HG02759 (cell line): ENCODE measurements around the gene CYBRD1.
"Not testable (repeated sequence)": the region's sequence is repeated elsewhere in the genome, so short reads cannot be mapped to it uniquely, and the experiment has no call there.

Experiments
- ATAC-seq: cut with Tn5 transposase; IDR thresholded peaks from one replicate; pipeline ENCODE4 v1.9.1; 2021; ENCODE audit warnings: mild to moderate bottlenecking, moderate library complexity; ENCODE audit not compliant: unreplicated experiment

CYBRD1 gene, protein sequence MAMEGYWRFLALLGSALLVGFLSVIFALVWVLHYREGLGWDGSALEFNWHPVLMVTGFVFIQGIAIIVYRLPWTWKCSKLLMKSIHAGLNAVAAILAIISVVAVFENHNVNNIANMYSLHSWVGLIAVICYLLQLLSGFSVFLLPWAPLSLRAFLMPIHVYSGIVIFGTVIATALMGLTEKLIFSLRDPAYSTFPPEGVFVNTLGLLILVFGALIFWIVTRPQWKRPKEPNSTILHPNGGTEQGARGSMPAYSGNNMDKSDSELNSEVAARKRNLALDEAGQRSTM

DNA sequence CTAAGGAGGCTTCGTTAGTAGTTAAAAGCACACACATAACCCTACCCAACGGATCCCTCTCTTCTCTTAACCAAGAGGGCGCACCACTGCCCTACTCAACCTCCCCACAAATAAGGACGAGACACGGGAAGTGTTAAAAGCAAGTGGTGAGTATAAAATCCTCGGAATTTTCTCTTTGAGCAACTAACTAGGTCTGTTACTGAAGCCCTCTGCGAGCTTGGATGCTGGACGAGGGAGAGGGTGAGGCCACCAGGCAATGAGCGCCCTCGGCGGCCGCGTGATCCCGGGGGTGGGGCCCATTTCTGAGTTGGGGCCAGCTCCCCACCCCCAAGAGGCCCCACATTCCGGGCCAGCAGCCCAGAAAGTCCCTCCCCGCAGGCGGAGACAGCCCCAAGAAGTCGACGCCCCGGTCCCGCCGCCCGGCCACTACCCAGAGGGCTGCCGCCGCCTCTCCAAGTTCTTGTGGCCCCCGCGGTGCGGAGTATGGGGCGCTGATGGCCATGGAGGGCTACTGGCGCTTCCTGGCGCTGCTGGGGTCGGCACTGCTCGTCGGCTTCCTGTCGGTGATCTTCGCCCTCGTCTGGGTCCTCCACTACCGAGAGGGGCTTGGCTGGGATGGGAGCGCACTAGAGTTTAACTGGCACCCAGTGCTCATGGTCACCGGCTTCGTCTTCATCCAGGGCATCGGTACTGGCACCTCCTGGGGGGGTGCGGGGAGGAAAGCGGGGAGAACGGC lies at the start of gene CYBRD1:
Gene CYBRD1, plus strand, starts transcription at position 423 of the 736 bp plus-strand sequence. Its CDS starts 72 bp downstream, at position 495.
- ATAC-seq = peak; percentile 46

DNA sequence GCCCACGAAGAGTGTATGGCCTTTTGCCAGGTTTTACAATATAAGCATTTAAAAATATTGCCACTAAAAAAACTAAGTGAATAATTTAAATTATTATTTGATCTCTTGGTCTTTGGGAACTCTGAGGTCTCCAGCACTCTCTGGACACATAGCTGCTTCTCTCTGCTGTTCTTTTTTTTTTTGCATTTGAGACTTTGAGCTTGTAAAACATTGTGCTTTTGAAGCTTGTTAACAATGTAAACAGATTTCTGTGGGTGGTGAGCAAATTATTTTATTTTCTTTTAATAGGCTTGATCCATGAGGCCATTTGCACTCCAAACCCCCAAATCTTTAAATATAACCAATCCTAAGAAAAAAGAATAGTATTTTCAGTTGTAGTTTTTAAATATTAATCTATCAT lies 46.3 kb upstream of the CYBRD1 start:
- no peak for ATAC-seq

DNA sequence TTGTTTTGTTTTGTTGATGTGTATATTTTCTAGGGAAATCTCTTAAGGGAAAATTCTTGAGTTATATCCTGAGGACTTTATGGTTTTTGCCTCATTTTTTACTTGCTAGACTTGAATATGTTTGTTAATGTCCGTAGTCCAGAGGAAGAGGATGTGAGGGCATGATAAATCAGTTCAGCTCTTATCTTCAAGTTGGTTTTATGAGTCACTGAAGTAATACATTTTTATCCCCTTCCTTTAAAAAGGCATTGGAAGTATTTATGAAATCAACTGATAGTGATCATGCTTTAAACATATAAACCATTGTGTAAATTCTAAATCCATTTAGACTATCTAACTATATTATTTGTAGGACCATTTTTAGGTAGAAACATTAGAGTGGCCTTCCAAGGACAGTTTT lies 43.9 kb upstream of the CYBRD1 start:
- no peak for ATAC-seq

DNA sequence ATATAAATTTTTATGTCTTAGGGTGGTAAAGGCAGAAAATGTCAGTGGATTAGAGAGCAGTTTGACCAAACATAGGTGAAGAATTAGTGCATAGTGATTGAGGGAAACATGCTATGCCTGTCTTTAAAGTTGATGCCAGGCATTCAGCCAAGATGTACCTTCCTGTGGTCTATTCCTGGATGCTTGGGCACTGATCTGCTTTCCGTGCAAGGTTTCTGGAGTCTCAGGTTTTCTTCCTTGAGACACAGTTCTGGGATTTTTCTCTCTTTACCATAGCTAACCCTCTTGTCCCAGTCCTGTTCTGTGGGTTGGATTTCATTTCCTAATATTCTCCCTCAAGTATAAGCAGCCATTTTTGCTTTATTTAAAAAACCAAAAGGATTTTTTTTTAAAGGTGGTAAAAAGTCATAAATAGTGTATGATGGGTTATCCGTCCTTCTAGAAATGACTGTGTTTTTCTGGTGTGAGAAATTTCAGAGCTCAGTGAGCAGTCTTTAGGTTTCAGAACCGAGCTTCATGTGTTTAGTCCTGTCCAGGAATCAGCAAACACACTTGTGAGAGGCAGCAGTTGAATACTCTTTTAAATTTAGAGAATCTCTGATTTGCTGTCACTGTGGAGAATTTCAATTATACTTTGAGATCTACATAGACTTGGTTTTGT lies 43.0 kb upstream of the CYBRD1 start:
- ATAC-seq = no peak

DNA sequence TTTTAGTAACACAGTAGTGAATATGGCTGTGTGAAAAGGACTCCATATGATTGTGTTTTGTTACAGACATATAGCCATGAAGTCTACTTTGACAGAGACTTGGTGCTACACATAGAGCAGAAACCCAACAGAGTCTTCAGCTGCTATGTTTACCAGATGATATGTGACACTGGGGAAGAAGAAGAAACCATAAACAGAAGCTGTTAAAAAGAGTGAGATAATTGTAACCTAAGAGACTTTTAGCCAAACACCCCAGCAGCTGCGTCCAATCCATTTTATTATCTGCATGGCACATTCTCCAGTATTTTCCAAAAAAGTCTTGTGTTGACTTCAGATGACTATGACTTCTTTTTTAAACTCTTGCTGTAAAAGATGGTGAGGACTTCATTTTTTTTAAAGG lies 41.4 kb upstream of the CYBRD1 start:
- no peak for ATAC-seq

DNA sequence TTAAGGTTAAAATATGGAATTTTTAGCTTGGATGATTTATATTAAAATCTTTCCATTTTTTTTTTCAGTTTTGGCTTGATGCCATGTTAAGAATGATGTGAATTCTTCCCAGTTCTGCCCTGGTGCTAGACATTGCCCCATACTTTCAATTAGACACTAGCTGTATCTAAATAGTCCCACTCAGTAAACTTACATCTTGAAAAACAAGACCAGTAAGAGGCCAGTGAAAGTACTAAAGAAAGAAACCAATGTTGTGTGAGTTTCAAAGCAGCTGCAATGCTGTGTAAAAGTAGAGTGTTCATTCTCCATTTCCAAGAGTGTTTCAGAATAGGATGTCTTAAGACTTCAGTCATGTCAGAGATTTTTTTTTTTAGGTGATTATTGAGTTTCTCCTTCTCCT lies 40.0 kb upstream of the CYBRD1 start:
- no peak for ATAC-seq

DNA sequence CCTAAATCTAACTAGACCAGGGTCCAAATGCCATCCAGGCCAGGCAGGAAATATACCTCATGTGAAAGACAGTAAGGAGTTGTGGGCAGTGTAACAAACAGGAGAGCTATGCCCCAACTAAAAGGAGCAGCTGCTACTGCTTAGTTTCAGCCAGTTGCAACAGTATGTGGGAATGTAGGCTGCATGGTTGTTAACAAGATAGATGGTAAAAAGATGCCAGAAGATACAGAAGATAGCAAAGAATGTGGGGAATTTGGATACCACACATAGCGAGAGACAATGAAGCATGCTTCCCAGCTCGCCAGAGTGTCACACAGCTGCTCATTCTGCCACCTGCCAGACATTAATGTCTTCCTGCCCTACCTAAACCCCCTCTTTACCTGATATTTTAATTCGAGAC lies 39.4 kb upstream of the CYBRD1 start:
- ATAC-seq = no peak

DNA sequence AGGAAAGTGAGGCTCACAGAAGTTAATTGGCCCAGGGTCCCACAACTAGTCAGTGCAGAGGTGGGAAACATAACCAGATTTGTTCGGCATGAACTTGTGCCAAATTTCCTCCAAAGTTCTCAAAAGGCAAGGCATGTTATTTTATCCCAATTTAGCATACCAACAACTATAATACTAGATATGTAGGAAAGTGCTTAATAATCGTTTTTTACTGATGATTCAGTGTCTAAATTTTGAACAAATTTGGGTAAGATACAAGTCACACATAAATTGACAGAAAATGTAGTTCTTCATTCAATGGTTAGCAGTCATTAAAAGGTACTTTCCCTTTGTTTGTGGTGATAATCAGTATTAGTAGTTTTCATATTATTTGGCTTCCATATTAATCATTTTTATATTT lies 38.5 kb upstream of the CYBRD1 start:
- ATAC-seq = no peak

DNA sequence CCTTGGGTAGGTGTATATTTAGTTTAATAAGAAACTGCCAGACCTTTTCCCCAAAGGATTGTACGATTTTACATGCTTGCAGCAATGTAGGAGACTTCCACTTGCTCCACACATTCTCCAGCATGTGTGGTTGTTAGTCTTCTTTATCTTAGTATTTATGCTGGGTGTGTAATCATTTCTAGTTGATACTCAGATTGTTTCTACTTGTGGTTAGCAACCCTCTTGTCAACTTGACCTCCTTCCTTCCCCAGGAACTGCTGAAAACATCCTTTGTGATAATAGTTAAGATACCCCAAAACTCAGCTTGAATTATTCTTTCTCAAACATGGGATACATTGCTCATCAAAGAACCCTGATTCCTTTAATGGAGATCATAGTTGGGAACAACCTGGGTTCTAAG lies 37.2 kb upstream of the CYBRD1 start:
- ATAC-seq = no peak

DNA sequence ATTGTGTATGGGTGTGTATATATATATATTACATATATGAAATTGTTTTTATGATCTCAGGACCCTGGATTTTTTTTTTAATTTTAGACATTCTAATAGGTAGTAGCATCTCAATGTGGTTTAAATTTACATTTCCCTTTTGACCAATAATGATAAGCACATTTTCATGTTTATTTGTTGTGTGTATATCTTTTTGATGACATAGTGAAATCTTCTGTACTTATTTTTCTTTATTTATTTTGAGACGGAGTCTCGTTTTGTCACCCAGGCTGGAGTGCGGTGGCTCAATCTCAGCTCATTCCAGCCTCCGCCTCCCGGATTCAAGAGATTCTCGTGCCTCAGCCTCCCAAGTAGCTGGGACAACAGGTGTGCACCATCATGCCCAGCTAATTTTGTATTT lies 35.1 kb upstream of the CYBRD1 start:
- ATAC-seq = no peak

DNA sequence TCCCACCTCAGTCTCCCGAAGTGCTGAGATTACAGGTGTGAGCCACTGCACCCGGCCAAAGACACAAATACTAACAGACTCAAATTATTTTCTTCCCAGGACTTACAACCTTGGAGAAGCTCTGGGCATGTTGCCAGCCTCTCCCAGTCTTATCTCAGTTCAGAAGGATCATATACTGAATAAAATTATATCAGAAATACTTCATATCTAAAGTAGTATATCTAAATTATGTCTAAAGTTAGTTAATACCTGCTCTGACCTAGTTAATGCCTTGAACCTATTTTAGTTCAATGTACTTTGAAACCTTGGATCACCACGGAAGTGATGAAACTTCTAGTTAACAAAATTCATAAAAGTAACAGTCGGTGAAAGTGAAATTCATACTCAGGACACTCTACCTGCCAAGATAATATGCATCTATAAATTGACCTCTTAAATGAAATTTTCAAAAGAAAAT lies 34.4 kb upstream of the CYBRD1 start:
- no peak for ATAC-seq

DNA sequence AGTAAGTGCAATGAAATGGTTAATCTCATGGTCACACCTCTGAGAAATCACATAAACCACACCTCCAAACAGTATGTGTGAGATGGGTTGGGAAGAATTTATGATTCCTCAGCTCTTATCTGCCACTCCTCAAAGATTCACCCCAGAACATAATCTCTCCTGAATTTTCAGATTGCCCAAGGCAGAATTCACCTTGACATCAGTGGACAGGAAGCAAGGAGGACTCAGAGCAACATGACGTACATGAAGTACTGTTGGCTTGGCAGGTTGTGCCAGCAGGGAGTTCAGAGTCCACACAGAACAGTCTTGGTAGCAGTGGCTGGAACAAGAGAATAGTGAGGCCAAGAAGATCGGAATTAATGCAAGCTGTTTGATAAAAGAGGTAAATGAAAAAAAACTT lies 31.7 kb upstream of the CYBRD1 start:
- ATAC-seq = no peak

DNA sequence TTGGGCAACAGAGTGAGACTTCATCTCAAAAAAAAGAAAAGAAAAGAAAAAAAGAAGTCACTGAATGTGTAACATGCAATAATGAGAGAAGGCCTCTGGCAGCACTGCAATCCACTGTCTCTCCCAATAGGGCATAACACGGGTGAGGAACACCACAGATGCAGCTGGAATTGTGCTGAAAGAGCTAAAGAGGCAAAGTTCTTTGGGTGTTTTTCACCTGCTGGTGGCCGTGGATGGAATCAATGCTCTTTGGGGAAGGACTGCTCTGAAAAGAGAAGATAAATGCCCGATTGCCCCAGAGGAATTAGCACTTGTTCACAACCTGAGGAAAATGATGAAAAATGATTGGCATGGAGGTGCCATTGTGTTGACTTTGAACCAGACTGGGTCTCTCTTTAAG lies 31.0 kb upstream of the CYBRD1 start:
- no peak for ATAC-seq

DNA sequence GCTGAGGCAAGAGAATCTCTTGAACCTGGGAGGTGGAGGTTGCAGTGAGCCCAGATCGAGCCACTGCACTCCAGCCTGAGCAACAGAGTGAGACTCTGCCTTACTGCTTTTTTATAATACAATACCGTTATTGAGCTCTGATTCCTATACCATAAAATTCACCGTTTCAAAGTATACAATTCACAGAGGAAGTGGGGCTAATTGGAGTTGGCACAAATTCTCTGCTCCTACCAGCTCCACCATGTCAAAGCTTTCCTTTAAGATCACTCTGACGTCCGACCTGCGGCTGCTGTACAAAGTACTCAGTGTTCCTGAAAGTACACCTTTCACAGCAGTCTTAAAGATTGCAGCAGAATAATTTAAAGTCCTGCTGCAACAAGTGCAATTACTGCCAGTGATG lies 29.6 kb upstream of the CYBRD1 start:
- no peak for ATAC-seq

DNA sequence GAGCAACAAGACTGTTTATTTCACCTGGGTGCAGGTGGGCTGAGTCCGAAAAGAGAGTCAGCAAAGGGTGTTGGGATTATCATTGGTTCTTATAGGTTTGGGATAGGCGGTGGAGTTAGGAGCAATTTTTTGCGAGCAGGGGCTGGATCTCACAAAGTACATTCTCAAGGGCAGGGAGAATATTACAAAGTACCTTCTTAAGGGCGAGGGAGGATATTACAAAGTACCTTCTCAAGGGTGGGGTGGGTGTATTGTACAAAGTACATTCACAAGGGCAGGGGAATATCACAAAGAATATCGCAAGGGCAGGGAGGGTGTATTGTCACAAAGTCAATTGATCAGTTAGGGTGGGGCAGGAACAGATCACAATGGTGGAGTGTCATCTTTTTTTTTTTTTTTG lies 24.6 kb upstream of the CYBRD1 start:
- not testable (repeated sequence) for ATAC-seq

DNA sequence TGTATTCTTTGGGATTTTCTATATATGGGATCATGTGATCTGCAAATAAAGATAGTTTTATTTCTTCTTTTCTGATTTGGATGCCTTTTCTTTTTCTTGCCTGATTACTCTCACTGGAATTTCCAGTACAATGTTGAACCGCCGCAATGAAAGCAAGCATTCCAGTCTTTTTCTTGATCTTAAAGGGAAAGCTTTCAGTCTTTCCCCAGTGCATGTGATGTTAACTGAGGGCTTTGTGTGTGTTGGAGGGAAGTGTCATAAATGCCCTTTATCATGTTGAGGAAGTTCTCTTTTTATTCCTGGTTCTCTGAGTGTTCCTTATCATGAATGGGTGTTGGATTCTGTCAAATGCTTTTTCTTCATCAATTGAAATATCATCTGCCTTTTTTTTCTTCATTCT lies 16.9 kb upstream of the CYBRD1 start:
- no peak for ATAC-seq

DNA sequence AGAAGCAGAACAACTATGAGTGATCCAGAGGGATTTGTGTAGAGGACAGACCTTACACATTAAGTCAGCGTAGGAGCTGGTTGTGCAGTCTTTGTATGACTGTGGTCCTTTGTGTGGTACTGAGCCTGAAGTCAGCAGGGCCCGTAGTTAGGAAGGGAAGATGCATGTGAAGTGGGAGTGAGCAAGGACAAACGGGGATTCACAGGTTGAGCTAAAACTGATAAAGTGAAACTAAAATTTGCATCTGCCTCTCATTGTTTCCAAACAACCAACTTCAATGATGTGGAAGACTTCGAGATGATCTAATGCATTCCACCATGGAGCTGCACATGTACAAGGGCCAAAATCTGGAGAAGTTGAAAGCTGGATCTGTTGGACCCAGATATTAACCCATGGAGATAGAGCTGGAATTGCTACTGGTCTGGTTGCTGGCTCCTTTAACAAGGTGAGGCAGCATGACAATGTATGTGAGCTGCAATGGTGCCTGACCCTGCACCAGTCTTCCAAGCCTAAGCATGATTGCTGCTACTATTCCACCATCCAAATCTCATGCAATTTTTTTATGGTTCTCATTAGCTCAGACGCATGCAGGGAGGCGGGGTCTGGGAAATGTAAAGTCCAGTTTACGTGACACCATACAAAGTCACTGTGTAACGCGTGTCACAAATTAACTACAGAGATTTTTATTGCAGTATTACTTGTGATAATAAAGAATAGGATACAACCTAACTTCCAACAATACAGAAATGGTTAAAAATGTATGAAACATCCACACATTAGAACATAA lies 12.1 kb upstream of the CYBRD1 start:
- ATAC-seq = peak; percentile 83

DNA sequence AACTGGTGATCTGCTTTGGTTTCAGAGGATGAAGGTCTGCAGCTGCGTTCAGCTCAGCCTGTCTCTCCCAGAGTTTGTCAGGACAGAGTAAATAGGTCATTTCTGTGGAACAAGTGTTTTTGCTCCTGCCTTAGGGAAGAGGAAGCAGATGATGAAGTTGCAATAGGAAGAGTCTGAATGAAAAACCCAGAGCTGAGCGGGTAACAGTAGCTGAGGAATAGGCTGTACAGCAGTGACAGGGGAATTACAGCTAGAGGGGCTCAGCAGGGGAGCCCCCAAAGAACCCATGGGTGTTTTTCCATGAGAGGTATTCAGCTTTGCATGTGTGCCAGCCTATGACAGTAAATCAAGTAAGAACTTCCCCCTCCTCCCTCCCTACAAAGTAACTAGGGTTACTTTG lies 10.3 kb upstream of the CYBRD1 start:
- no peak for ATAC-seq

DNA sequence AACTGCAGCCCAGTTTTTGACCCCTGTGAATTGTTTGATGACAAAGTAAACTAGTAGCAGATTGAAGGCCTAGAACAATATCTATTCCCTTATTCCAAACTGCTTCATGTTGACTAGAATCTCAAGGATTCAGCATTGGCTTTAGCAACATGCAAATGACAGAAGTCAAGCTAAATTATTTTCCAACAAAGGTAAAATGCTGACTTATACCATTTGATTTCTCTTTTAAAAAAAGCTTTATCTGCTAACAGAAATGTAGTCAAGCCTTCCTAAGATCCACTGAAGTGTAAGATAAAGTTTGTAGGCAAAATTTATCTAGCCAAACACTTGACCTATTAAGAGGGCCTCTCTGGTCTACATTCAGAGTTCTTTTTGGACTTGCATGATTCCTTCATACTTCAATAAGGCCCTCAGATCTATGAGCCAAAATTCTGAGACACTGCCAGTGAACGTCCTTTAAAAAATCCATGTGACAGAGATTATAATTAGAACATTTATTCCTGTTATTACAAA lies 9.5 kb upstream of the CYBRD1 start:
- no peak for ATAC-seq

DNA sequence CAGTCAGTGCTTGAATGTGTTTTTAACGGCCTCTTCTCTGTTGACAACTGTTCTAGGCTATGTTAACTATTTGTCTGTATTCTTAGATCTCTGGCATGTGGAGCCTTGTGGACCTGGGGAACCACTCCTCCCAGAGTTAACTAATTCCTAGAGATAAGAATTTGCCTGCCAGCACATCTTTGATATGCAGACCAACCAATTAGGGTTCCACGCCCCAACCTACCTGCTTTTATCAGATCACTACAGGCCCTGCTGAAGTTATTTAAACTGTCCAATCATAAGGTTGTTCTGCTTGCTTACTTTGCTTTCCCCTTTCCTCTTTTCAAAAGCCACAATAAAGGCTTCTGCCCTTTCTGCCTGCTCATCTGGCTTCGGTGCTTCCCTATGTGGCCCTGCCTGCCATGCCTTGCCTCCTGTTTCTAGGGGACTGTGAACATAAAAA lies 8.5 kb upstream of the CYBRD1 start:
- ATAC-seq = peak; percentile 42
